PFSK-1 (cell line): ENCODE results near the gene PLIN5.

Source experiments
- FOXP2 ChIP-seq: optimal IDR thresholded peaks from 2 replicates; pipeline ENCODE3; 2011; ENCODE audit warnings: borderline replicate concordance, control low read depth, inconsistent platforms; ENCODE audit not compliant: insufficient read depth; ENCODE audit errors: extremely low read length, extremely low read depth
- POLR2AphosphoS5 ChIP-seq: IDR thresholded peaks from 2 replicates; pipeline ENCODE4 v1.6.1; 2012; ENCODE audit warnings: low read depth, mild to moderate bottlenecking, control low read depth, low read length, moderate library complexity
- SIN3A ChIP-seq: IDR thresholded peaks from 2 replicates; pipeline ENCODE4 v1.6.1; 2012; ENCODE audit warnings: mild to moderate bottlenecking, low read length, moderate library complexity, borderline replicate concordance; ENCODE audit not compliant: insufficient read depth
- TAF1 ChIP-seq: IDR thresholded peaks from 2 replicates; pipeline ENCODE4 v1.6.1; 2012; ENCODE audit warnings: low read length, control low read depth, borderline replicate concordance; ENCODE audit not compliant: insufficient read depth
- TF ChIP-seq, protein P1 (sequence below), 2 experiments: IDR thresholded peaks; 2 replicates each; pipeline versions ENCODE4 v1.6.1 to v1.8.0; 2011 to 2012; ENCODE audit warnings: low read depth in 2 of 2, low read length in 2 of 2, control low read depth in 1 of 2, inconsistent platforms in 1 of 2, mild to moderate bottlenecking in 1 of 2, moderate library complexity in 1 of 2; ENCODE audit not compliant: insufficient read depth in 1 of 2

The PLIN5 gene

DNA sequence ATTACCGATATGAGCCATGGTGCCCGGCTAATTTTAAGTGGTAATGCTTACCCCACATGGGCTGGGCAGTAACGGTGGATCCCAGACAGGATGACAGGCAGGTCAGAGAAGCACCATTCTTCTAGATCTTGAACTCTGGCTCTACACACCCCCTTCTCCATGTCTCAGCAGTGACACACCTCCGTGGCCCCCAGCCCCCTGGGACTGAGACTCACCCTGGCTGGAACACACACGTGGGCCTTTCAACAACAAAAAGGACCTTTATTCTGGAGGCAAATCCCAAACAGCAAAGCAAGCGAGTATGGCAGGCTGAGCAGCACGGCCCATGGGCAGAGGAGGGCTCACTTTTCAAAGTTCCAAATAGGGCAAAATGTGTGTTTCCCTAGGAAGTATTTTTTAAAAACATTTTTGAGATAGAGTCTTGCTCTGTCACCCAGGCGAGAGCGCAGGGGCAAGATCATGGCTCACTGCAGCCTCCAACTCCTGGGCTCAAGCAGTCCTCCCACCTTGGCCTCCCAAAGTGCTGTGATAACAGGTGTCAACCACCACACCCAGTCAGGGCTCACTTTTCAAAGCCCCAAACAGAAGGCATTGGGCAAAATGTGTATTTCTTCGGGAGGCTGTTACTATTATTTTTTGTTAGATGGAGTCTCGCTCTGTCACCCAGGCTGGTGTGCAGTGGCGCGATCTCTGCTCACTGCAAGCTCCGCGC is 12.6 kb downstream of the PLIN5 start:
- no peak for TF ChIP-seq POLR2AphosphoS5
- no peak for TF ChIP-seq FOXP2
- TF ChIP-seq TAF1: no peak
- TF ChIP-seq, protein P1, sequence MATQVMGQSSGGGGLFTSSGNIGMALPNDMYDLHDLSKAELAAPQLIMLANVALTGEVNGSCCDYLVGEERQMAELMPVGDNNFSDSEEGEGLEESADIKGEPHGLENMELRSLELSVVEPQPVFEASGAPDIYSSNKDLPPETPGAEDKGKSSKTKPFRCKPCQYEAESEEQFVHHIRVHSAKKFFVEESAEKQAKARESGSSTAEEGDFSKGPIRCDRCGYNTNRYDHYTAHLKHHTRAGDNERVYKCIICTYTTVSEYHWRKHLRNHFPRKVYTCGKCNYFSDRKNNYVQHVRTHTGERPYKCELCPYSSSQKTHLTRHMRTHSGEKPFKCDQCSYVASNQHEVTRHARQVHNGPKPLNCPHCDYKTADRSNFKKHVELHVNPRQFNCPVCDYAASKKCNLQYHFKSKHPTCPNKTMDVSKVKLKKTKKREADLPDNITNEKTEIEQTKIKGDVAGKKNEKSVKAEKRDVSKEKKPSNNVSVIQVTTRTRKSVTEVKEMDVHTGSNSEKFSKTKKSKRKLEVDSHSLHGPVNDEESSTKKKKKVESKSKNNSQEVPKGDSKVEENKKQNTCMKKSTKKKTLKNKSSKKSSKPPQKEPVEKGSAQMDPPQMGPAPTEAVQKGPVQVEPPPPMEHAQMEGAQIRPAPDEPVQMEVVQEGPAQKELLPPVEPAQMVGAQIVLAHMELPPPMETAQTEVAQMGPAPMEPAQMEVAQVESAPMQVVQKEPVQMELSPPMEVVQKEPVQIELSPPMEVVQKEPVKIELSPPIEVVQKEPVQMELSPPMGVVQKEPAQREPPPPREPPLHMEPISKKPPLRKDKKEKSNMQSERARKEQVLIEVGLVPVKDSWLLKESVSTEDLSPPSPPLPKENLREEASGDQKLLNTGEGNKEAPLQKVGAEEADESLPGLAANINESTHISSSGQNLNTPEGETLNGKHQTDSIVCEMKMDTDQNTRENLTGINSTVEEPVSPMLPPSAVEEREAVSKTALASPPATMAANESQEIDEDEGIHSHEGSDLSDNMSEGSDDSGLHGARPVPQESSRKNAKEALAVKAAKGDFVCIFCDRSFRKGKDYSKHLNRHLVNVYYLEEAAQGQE (IDR thresholded peaks at IDR 0.05; ENCODE audit: insufficient read depth in 1 of 2, low read depth in 2 of 2, low read length in 2 of 2): no peak
- TF ChIP-seq SIN3A: no peak

DNA sequence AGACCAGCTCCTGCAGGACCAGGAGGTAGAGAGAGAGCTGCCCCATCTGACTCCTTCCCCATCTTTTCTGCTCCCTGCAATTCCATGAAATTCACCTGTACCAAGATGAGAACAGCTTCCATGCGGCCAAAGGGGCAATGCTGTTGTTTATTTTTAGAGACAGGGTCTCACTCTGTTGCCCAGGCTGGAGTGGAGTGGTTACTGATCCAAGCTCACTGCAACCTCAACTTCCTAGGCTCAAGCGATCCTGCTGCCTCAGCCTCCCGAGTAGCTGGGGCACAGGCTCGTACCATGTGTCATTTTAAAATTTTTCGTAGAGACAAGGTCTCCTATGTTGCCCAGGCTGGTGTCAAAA is 13.2 kb downstream of the PLIN5 start:
- TF ChIP-seq SIN3A (no peak), POLR2AphosphoS5 (no peak), TAF1 (no peak), FOXP2 (no peak)
- TF ChIP-seq, protein P1 (IDR thresholded peaks at IDR 0.05; ENCODE audit: insufficient read depth in 1 of 2, low read depth in 2 of 2, low read length in 2 of 2): no peak

DNA sequence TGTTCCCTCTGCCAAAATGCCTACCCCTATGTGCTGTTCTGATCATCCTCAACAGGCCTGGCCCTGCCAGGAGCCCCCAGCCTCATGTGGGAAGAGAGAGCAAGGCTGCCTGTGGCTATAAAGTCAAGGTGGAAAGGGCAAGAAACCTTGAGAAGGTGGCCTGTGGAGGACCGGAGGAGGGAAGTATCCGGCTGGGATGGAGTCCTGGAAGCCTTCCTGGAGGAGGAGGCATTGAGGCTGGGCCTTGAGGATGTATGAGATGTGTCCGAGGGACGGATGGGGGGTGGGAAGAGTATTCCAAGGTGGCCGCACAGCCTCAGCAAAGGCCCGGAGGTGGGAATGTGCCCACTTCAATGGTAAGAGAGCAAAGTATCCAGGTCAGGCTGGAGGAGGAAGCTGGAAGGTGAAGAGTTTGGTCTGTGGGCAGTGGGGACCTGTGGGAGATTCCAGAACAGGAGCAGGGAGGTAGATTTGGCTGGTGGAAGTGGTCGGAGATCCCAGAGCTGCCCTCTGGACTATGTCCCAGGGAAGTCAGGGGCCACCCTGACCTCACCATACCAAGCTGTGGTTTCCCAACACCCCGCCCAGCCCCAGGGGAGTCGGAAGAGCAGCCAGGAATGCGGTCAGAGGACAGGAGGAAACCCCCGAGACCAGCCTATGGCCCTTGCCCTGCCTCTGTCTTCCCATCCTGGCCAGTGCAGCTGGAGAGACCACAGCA is 13.7 kb downstream of the PLIN5 start:
- no peak for TF ChIP-seq SIN3A
- TF ChIP-seq FOXP2: no peak
- no peak for TF ChIP-seq POLR2AphosphoS5
- TF ChIP-seq TAF1: no peak
- TF ChIP-seq, protein P1 (IDR thresholded peaks at IDR 0.05; ENCODE audit: insufficient read depth in 1 of 2, low read depth in 2 of 2, low read length in 2 of 2): no peak

DNA sequence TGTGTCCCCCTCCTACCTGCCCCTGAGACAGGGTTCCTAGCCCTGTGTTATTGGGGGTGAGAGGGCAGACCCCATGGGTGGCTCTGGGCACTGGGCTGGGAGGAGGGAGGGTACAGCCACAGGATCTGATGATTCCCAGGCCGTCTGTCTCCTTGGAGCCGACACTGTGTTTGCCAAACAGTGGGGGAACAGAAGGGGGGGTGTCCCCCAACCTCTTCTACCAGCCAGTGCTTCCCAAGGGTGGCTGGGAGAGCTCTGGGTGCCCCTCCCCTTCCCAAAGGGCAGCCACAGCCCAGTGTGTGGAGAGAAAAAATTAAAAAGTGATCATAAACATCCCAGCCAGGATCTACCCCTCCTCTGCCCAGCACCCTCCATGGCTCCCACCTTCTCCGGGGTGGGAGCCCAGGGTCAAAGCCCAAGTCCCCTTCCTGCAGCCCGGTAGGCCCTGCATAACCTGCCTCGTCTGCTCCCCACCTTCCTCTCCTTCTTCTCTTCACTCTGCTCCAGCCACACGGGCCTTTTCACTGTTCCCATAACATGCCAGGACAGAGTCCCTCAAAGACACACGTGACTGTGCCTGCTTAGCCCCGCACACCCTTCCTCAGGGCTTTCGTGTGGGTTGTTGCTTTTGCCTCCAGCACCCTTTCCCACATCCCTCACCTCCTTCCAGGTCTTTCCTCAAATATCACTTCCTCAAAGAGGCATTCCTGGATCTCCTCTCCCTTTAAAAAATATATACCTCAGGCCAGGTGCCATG is 15.3 kb downstream of the PLIN5 start:
- TF ChIP-seq POLR2AphosphoS5: no peak
- no peak for TF ChIP-seq SIN3A
- TF ChIP-seq FOXP2: no peak
- no peak for TF ChIP-seq TAF1
- TF ChIP-seq, protein P1 (IDR thresholded peaks at IDR 0.05; ENCODE audit: insufficient read depth in 1 of 2, low read depth in 2 of 2, low read length in 2 of 2): no peak
